ENCODE results near the gene MED27.

DNA sequence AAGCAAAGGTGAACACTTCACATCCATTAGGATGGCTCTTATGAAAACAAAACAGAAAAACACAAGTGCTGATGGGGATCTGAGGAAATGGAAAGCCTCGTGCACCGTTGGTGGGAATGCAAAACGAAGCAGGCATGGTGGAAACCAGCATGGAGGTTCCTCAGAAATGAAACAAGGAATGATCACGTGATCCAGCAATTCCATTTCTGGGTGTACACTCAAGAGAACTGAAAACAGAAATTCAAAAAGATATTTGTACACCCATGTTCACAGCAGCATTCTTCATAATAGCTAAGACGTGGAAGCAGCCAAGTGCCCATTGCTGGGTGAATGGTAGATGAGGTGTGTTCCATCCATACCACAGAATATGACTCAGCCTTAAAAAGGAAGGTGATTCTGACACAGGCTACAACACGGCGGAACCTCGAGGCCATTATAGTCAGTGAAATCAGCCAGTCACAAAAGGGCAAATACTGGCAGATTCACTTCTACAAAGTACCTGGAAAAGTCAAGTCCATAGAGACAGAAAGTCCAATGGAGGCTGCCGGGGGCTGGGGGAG, 252.6 kb downstream of the MED27 start:
- no peak for TF ChIP-seq EZH2 (IDR thresholded peaks at IDR 0.05; ENCODE audit: borderline replicate concordance, low read depth, low read length, severe bottlenecking)
- no peak for TF ChIP-seq CTCF (IDR thresholded peaks at IDR 0.05; ENCODE audit: borderline replicate concordance, extremely low read depth, low read length, poor library complexity, severe bottlenecking)

Data from DND-41 (cell line).